ENCODE results near the gene UQCC5. TPM values are rescaled to one million over a fixed set of nuclear protein-coding genes. Genes with fewer than 3 reads are reported as not detected.
A peak's percentile ranks its signal among the peaks of the same experiment; 100 is the strongest.

The UQCC5 gene
- total RNA-seq, 4 donors from 2014 or later = 0.32 to 5.1 (median 1.9) TPM

DNA sequence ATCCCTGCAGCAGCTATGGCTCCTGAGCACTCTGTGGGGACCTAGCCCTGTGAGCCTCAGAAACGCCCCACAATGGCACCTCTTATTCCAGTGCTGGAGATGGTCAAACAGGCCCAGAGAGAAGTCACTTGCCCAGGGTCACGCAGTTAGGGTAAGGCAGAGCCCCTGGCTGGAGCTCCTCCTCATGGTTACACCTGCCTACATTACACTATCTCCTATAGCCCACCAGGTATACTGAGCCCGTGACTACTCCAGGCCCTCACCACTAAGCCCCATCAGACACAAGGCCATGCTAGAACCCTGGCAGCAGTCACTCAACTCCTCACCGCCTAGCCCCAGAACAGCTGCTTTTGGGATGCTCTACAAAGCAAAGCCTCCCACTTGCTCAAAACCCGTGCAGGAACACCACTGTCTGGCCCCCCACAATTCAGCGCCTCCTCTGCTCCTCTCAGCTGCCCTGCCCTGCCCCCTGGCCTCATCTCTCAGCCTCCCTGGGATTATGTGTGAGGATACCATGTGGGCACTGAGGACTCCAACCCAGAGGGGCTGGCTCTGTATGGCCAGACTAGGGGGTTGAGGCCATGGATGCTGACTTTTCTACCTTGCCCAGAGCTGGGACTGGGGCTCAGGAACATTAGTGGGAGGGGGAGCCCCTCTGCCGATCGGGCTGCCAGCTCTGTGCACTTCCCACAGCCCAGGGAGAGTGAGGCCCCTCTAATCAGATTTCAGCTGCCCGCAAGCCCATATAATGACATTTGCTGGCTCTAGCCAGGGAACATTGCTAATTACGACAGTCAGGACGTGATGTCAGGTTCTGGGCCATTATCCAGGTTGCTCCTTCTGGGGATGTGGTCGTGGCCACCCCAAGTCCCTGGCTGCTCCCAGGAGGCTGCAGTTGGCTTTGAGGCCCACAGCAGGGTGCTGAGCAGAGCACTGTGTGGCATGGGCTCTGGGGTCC lies 6.8 kb upstream of the UQCC5 start:
- Histone ChIP-seq H3K27me3 (no peaks in the 10 kb centered on the region), H3K9me3 (no peaks in the 10 kb centered on the region), H3K4me1 (peaks cover 55 to 96% (median 59%) of the 10 kb centered on the region in 3 donors), H3K4me3 (no peak overlapping the region), H3K36me3 (peaks cover 0 to 28% (median 11%) of the 10 kb centered on the region in 3 donors), H3K27ac (peak overlapping the region; percentile 23 to 95 (median 72))
- DNase-seq = no peak
- TF ChIP-seq POLR2A (IDR thresholded peaks at IDR 0.05) = no peak
- TF ChIP-seq, protein P1, sequence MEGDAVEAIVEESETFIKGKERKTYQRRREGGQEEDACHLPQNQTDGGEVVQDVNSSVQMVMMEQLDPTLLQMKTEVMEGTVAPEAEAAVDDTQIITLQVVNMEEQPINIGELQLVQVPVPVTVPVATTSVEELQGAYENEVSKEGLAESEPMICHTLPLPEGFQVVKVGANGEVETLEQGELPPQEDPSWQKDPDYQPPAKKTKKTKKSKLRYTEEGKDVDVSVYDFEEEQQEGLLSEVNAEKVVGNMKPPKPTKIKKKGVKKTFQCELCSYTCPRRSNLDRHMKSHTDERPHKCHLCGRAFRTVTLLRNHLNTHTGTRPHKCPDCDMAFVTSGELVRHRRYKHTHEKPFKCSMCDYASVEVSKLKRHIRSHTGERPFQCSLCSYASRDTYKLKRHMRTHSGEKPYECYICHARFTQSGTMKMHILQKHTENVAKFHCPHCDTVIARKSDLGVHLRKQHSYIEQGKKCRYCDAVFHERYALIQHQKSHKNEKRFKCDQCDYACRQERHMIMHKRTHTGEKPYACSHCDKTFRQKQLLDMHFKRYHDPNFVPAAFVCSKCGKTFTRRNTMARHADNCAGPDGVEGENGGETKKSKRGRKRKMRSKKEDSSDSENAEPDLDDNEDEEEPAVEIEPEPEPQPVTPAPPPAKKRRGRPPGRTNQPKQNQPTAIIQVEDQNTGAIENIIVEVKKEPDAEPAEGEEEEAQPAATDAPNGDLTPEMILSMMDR (IDR thresholded peaks at IDR 0.05) = no peak
- WGBS, 2 donors = 73 to 78% methylated on average over 9 to 12 of the region's 12 CpGs
- intact Hi-C loops (cut with DNase I) = loop anchor here (5.0 to 10.0 kb wide), 2 partner anchors 47 to 155 kb away; partner anchors contain the start of genes GNL3 and PBRM1

DNA sequence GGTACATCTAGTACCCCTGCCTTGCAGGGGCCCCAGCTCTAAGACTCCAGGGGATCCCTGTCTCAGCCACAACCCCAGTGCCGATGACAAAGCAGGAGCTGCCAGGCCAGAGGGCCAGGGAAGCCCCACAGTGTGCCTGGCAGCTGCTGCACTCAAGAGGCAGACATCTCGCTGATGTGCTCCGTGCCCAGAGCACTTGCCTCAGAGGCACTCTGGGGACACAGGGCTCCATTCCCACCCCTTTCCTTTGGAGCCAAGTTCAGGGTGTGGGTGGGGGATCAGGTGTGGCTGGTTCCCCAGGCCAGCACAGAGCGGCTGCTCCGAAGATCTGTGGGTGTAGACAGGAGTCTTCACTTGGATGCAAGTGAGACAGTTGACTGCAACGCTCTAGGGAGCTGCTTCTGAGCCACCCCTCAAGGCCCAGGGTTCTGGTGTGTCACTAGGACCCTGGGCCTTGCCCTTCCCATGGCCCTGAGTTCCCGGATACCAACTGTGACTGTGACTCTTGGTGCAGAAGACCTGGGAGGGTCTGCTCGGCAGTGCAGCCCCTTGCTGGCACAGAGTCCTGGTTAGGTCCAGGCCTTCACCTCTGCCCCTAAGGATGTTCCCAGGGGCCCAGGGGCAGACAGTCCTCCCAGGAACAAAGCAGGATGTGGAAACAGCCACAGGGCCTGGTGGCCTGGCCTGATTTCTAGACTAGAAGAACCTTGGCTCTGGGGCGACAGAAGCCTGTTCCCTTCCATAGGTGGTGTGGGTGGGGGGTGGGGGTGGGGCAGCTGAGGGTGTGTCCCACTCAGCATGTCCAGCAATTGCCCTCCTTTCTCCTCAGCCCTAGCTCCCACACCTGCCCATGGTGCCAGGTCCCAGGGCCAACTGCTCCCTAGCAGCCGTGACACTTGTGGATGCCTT lies 5.2 kb upstream of the UQCC5 start:
- H3K36me3 ChIP-seq = peaks cover 0 to 27% (median 11%) of the 10 kb centered on the region in 3 donors
- WGBS, 2 donors = 59 to 61% methylated on average over 2 to 3 of the region's 10 CpGs
- H3K27ac ChIP-seq = peak overlapping the region; percentile 23 to 95 (median 88)
- intact Hi-C loops (cut with DNase I) = loop anchor here (5.0 to 10.0 kb wide), 2 partner anchors 49 to 154 kb away; partner anchors contain the start of genes GNL3 and PBRM1
- TF ChIP-seq POLR2A (IDR thresholded peaks at IDR 0.05) = no peak
- TF ChIP-seq, protein P1 (IDR thresholded peaks at IDR 0.05) = no peak
- no peaks in the 10 kb centered on the region for H3K27me3 ChIP-seq
- no peaks in the 10 kb centered on the region for H3K9me3 ChIP-seq
- H3K4me1 ChIP-seq = peaks cover 55 to 96% (median 59%) of the 10 kb centered on the region in 3 donors
- H3K4me3 ChIP-seq = no peak overlapping the region
- DNase-seq = no peak

DNA sequence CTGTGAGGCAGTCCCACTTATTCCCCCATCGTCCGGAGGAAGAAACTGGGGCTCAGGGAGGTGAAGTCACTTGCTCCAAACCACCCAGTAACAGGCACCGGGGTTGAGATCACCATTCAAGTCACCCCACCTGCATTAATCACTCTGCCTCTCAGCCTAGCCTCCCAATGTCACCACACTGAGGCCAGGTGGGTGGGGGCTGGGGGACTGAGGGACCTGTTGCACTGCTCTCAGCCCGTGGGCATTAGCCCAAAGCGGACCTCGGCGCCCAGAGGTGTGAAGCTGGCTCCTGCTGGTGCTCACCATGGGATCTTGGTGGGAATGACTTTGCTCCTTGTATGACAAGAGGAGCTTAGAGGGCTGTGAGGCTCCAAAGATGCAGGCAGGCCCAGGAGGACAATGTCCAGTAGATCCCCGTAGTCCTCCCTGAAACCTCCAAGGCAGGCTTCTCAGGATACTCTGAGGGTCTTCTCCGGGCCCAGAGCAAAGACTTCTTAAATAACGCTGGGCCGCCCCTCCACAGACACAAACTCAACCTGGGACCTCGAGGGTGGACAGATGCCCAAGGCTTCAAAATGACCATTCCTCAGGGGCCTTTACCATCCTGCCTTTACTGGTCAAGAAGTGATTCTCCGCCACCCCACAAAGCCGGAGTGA lies 4.4 kb upstream of the UQCC5 start:
- Histone ChIP-seq H3K27me3 (no peaks in the 10 kb centered on the region), H3K9me3 (no peaks in the 10 kb centered on the region), H3K4me3 (peak overlapping the region; percentile 70 to 88 (median 76)), H3K36me3 (peaks cover 0 to 23% (median 11%) of the 10 kb centered on the region in 3 donors), H3K4me1 (peaks cover 51 to 91% (median 55%) of the 10 kb centered on the region in 3 donors), H3K27ac (peak overlapping the region; percentile 23 to 95 (median 88))
- intact Hi-C loops (cut with DNase I) = loop anchor here (5.0 to 10.0 kb wide), 2 partner anchors 50 to 153 kb away; partner anchors contain the start of genes GNL3 and PBRM1
- DNase-seq = no peak
- no peak for TF ChIP-seq POLR2A (IDR thresholded peaks at IDR 0.05)
- TF ChIP-seq, protein P1 (IDR thresholded peaks at IDR 0.05) = no peak
- WGBS, 2 donors = 66 to 81% methylated on average over 7 to 9 of the region's 14 CpGs

DNA sequence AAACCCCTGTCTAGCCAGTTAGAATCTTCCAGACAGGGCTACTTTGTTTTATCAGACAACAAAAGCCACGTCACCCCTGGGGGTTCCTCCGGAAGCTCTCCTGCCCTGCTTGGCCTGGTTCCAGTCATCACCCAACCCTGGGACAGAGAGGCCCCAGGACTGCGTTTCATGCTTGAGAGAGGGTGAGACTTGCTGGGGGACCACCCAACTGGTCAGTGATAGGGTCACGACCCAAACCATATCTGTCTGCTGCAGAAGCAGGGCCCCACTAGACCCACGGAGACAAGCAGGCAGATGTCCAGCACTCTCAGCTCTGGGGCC lies 3.9 kb upstream of the UQCC5 start:
- no peaks in the 10 kb centered on the region for H3K27me3 ChIP-seq
- 23% methylated on average over 2 of the region's 5 CpGs; no CpG with 5 or more reads in 1 of the 2 donors for WGBS, 2 donors
- H3K9me3 ChIP-seq = no peaks in the 10 kb centered on the region
- H3K4me1 ChIP-seq = peaks cover 55 to 91% (median 57%) of the 10 kb centered on the region in 3 donors
- peaks cover 0 to 18% (median 6%) of the 10 kb centered on the region in 3 donors for H3K36me3 ChIP-seq
- intact Hi-C loops (cut with DNase I) = loop anchor here (5.0 to 10.0 kb wide), 2 partner anchors 50 to 152 kb away; partner anchors contain the start of genes GNL3 and PBRM1
- H3K4me3 ChIP-seq = peak overlapping the region; percentile 70 to 88 (median 76)
- TF ChIP-seq, protein P1 (IDR thresholded peaks at IDR 0.05) = no peak
- no peak for TF ChIP-seq POLR2A (IDR thresholded peaks at IDR 0.05)
- DNase-seq = no peak
- peak overlapping the region; percentile 72 to 95 (median 88) for H3K27ac ChIP-seq
